Measurements from ENCODE around the gene SLC5A3. TPM values are rescaled to one million over a fixed set of nuclear protein-coding genes. Genes with fewer than 3 reads are reported as not detected.

The SLC5A3 gene
- 44.2 TPM for polyA plus RNA-seq
- long read RNA-seq, donor 1, full-length matches to known transcripts = 8 of 8 reads
- long read RNA-seq, donor 1, partial matches to known transcripts = 0 of 8 reads
- long read RNA-seq, donor 1, other reads (novel, unspliced or antisense) = 0 of 8 reads
- long read RNA-seq, donor 2, full-length matches to known transcripts = 17 of 17 reads
- long read RNA-seq, donor 2, partial matches to known transcripts = 0 of 17 reads
- long read RNA-seq, donor 2, other reads (novel, unspliced or antisense) = 0 of 17 reads
- long read RNA-seq, donor 3, full-length matches to known transcripts = 20 of 20 reads
- long read RNA-seq, donor 3, partial matches to known transcripts = 0 of 20 reads
- long read RNA-seq, donor 3, other reads (novel, unspliced or antisense) = 0 of 20 reads
- long read RNA-seq, donor 4, full-length matches to known transcripts = 5 of 5 reads
- long read RNA-seq, donor 4, partial matches to known transcripts = 0 of 5 reads
- long read RNA-seq, donor 4, other reads (novel, unspliced or antisense) = 0 of 5 reads
- long read RNA-seq, donor 5 = 0 reads
- long read RNA-seq, donor 6, full-length matches to known transcripts = 17 of 17 reads
- long read RNA-seq, donor 6, partial matches to known transcripts = 0 of 17 reads
- long read RNA-seq, donor 6, other reads (novel, unspliced or antisense) = 0 of 17 reads
- long read RNA-seq, donor 7, full-length matches to known transcripts = 2 of 2 reads
- long read RNA-seq, donor 7, partial matches to known transcripts = 0 of 2 reads
- long read RNA-seq, donor 7, other reads (novel, unspliced or antisense) = 0 of 2 reads
- long read RNA-seq, donor 8, full-length matches to known transcripts = 23 of 23 reads
- long read RNA-seq, donor 8, partial matches to known transcripts = 0 of 23 reads
- long read RNA-seq, donor 8, other reads (novel, unspliced or antisense) = 0 of 23 reads
- long read RNA-seq, donor 9, full-length matches to known transcripts = 6 of 6 reads
- long read RNA-seq, donor 9, partial matches to known transcripts = 0 of 6 reads
- long read RNA-seq, donor 9, other reads (novel, unspliced or antisense) = 0 of 6 reads
- long read RNA-seq, donor 10, full-length matches to known transcripts = 15 of 15 reads
- long read RNA-seq, donor 10, partial matches to known transcripts = 0 of 15 reads
- long read RNA-seq, donor 10, other reads (novel, unspliced or antisense) = 0 of 15 reads
- long read RNA-seq, donor 11, full-length matches to known transcripts = 15 of 15 reads
- long read RNA-seq, donor 11, partial matches to known transcripts = 0 of 15 reads
- long read RNA-seq, donor 11, other reads (novel, unspliced or antisense) = 0 of 15 reads

DNA sequence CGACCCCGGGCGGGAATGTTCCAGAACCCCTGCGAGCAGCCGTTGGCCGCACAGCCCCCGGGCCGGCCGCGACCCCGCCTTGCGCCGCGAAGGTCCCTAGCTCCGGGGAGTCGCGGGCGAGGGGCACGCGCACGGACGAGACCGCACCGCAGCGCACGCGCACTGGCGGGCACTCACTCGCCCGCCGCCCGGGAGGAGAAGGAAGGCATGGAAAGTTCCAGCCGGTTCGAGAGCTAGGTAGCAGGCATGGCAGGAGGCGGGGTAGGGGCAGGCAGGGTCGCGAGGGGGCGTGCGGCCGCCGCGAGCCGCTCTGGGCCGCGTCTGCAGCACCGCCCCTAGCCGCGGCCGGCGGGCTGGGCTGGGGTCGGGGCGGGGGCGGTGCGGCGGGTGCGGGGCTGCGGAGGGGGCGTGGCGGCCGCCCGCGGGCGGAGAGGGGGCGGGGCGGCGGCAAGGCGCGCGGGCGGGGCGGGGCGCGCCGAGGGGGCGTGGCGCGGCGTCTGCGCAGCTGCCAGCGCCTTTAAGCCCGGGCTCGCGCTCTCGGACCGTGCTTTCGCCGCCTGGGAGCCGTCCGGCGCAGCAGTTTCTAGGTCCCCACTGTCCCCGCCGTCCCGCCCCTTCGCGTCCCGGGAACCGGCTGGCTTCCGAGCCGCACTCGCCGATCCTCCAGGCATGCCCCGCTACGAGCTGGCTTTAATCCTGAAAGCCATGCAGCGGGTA, at the start of gene SLC5A3, which contains the start of gene MRPS6:
SLC5A3 (plus strand) TSS at position 547 of the 717 bp plus-strand sequence. CDS start 21,621 bp downstream, outside the sequence.
MRPS6 (plus strand) TSS at position 547 of the 717 bp plus-strand sequence; CDS start at position 670, 123 bp downstream.
- H3K4me1 ChIP-seq (ENCODE audit: control insufficient read depth, insufficient read depth, low read length) = peaks cover 6% of the 10 kb centered on the region
- peak; percentile 86 to 89 for DNase-seq
- WGBS (ENCODE audit: insufficient coverage, low lambda C conversion rate) = no CpG with 5 or more reads among the region's 104 CpGs
- no peaks in the 10 kb centered on the region for H3K27me3 ChIP-seq (ENCODE audit: control insufficient read depth, insufficient read depth, low read length)
- peak within 1 kb of the TSS; percentile 79 for H3K4me3 ChIP-seq (ENCODE audit: low read length)
- no peaks in the 10 kb centered on the region for H3K36me3 ChIP-seq (ENCODE audit: control insufficient read depth, insufficient read depth, low read length)
- no peaks in the 10 kb centered on the region for H3K9me3 ChIP-seq (ENCODE audit: control insufficient read depth, low read depth, low read length)
- peak within 1 kb of the TSS; percentile 87 for H3K27ac ChIP-seq (ENCODE audit: low read length)

DNA sequence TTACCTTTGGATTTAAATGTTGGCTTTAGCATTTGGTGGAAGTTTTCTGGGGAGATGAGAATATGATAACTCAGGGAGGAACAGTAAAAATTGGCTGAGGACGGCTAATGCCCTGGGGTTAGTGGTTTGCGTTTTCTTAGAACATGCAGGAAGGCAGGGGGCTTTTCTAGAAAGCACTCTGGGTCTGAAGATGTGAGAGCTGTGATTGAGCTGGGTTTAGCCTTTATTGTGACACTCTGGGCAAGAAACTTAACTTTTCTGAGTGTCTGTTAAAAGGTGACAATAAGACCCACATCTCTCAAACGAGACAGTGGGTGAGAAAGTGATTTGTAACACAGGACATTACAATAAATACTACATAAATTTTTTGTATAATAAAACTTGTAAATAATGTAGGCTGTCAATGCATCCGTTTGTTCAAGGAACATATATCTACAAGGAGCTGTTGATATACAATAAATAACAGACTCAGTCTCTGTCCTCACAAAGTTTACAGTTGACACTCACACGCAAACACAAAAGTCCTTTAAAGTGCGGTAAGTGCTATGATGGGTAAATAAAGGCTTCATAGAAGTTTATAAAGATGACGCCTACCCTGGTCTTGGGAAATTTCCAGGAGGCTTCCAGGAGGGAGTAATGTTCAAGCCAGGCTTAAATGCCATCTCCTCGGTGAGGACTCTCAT, 49.5 kb upstream of the SLC5A3 start:
- no peak for DNase-seq
- WGBS (ENCODE audit: insufficient coverage, low lambda C conversion rate) = 67% methylated on average over 5 of the region's 8 CpGs
- no peak overlapping the region for H3K27ac ChIP-seq (ENCODE audit: low read length)

DNA sequence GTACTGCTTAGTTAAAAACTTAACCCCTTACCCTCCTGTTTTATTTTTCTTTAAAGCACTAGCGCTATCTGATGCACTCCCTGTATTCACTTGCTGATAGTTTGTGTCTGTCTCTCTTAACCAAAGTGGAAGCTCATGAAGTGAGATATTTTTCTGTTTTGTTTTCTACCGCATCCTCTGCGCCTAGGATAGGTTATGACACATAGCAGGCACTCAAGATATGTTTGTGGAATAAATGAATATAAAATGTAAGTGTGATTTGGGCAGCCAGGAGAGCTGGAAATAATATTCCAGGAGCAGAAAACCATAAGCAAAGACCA, 49.0 kb upstream of the SLC5A3 start:
- 100% methylated on average over 1 of the region's 3 CpGs for WGBS (ENCODE audit: insufficient coverage, low lambda C conversion rate)
- no peak for DNase-seq
- no peak overlapping the region for H3K27ac ChIP-seq (ENCODE audit: low read length)
- H3K36me3 ChIP-seq (ENCODE audit: control insufficient read depth, insufficient read depth, low read length) = no peaks in the 10 kb centered on the region
- H3K9me3 ChIP-seq (ENCODE audit: control insufficient read depth, low read depth, low read length) = no peaks in the 10 kb centered on the region
- H3K4me1 ChIP-seq (ENCODE audit: control insufficient read depth, insufficient read depth, low read length) = peaks cover 17% of the 10 kb centered on the region
- no peak overlapping the region for H3K4me3 ChIP-seq (ENCODE audit: low read length)
- no peaks in the 10 kb centered on the region for H3K27me3 ChIP-seq (ENCODE audit: control insufficient read depth, insufficient read depth, low read length)

More for the DNA sequence above, 49.5 kb upstream of the SLC5A3 start:
- Histone ChIP-seq H3K27me3 (ENCODE audit: control insufficient read depth, insufficient read depth, low read length) (no peaks in the 10 kb centered on the region), H3K36me3 (ENCODE audit: control insufficient read depth, insufficient read depth, low read length) (no peaks in the 10 kb centered on the region), H3K4me3 (ENCODE audit: low read length) (no peak overlapping the region), H3K4me1 (ENCODE audit: control insufficient read depth, insufficient read depth, low read length) (peaks cover 17% of the 10 kb centered on the region), H3K9me3 (ENCODE audit: control insufficient read depth, low read depth, low read length) (no peaks in the 10 kb centered on the region)

DNA sequence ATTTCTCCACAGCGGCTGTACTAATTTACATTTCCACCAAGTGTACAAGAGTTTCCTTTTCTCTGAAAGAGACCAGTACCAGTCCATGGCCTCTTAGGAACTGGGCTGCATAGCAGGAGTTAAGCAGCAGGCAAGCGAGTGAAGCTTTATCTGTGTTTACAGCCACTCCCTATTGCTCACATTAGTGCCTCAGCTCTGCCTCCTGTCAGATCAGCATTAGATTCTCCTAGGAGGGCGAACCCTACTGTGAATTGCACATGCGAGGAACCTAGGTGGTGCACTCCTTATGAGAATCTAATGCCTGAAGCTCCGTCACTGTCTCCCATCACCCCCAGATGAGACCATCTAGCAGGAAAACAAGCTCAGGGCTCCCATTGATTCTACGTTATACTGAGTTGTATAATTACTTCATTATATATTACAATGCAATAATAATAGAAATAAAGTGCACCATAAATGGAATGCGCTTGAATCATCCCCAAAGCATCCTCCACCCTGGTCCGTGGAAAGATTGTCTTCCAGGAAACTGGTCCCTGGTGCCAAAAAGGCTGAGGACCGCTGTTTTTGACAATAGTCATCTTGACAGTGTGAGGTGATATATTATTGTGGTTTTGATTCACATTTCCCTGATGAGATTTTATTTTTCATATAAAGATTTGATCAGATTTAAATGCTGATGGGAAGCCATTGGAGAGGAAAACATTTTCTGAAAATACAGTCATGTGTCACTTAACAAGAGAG, 45.5 kb upstream of the SLC5A3 start:
- Histone ChIP-seq H3K4me3 (ENCODE audit: low read length) (no peak overlapping the region), H3K36me3 (ENCODE audit: control insufficient read depth, insufficient read depth, low read length) (no peaks in the 10 kb centered on the region), H3K27ac (ENCODE audit: low read length) (no peak overlapping the region), H3K4me1 (ENCODE audit: control insufficient read depth, insufficient read depth, low read length) (peaks cover 16% of the 10 kb centered on the region), H3K27me3 (ENCODE audit: control insufficient read depth, insufficient read depth, low read length) (no peaks in the 10 kb centered on the region), H3K9me3 (ENCODE audit: control insufficient read depth, low read depth, low read length) (no peaks in the 10 kb centered on the region)
- WGBS (ENCODE audit: insufficient coverage, low lambda C conversion rate) = no CpG with 5 or more reads among the region's 9 CpGs
- DNase-seq = peak; percentile 51 to 57

DNA sequence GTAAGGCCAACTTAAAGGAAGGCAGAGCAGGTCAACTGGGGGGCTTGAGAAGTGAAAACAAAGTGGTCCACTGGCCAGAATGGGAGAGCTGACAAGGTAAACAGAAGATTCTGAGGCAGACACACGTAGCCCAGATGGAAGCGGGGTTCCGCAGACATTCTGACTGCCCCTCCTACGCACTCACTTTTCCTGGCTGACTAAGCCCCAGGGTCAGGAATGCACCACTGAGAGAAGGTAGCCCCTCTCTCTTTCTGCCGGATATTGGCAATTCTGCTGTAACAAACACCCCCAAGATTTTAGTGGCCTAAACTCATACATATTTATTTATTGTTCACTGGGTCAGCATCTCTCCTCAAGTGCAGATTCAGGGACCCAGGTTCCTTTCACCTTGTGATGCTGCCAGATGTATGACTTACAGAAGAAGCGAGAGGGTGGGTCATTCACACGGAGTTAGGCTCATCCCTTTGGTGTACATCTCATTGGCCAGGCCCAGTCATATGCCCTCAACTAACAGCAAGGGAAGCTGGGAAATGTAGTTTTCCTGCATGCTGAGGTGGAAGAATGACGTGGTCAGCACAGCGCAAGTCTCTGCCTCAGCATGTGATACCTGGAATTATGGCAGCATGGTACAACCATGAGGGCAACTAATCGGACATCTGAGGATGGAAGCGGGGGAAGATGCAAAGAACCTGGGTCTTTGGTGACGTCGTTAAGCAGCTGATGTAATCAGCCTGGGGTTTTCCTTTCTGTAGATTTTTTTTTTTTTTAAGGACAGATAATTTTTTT, 43.4 kb upstream of the SLC5A3 start:
- no peaks in the 10 kb centered on the region for H3K36me3 ChIP-seq (ENCODE audit: control insufficient read depth, insufficient read depth, low read length)
- 70% methylated on average over 2 of the region's 13 CpGs for WGBS (ENCODE audit: insufficient coverage, low lambda C conversion rate)
- no peaks in the 10 kb centered on the region for H3K27me3 ChIP-seq (ENCODE audit: control insufficient read depth, insufficient read depth, low read length)
- DNase-seq = peak; percentile 71 to 75
- no peak overlapping the region for H3K4me3 ChIP-seq (ENCODE audit: low read length)
- peaks cover 9% of the 10 kb centered on the region for H3K4me1 ChIP-seq (ENCODE audit: control insufficient read depth, insufficient read depth, low read length)
- no peak overlapping the region for H3K27ac ChIP-seq (ENCODE audit: low read length)
- H3K9me3 ChIP-seq (ENCODE audit: control insufficient read depth, low read depth, low read length) = no peaks in the 10 kb centered on the region

DNA sequence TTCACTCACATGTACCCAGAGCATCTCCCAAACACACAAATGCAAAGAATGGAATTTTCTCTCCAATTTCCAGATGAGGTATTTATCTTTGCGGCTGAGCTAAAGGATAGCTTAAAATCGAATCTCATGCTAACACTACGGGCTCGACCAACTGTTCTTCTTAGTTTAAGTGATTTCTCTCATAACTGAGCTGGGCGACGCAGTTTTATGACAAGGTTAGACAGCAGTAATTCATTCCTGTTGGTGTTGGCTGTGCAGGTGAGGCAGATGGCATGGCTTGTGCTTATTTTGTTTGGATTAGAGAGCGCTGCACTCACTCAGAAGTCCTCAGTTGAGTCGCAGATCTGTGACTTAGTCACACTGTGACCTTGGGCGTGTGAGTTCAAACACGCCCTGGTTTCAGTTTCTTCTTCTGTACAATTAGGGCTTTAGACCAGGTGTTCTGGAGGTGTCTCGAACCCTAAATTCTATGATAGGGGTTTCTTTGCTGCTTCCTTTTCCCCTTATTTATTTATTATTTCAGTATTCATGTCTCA, 41.5 kb upstream of the SLC5A3 start:
- WGBS (ENCODE audit: insufficient coverage, low lambda C conversion rate) = 52% methylated on average over 3 of the region's 11 CpGs
- H3K36me3 ChIP-seq (ENCODE audit: control insufficient read depth, insufficient read depth, low read length) = no peaks in the 10 kb centered on the region
- H3K4me3 ChIP-seq (ENCODE audit: low read length) = no peak overlapping the region
- H3K27me3 ChIP-seq (ENCODE audit: control insufficient read depth, insufficient read depth, low read length) = no peaks in the 10 kb centered on the region
- no peaks in the 10 kb centered on the region for H3K9me3 ChIP-seq (ENCODE audit: control insufficient read depth, low read depth, low read length)
- peak; percentile 53 to 79 for DNase-seq
- H3K4me1 ChIP-seq (ENCODE audit: control insufficient read depth, insufficient read depth, low read length) = peaks cover 10% of the 10 kb centered on the region
- peak overlapping the region; percentile 14 for H3K27ac ChIP-seq (ENCODE audit: low read length)

DNA sequence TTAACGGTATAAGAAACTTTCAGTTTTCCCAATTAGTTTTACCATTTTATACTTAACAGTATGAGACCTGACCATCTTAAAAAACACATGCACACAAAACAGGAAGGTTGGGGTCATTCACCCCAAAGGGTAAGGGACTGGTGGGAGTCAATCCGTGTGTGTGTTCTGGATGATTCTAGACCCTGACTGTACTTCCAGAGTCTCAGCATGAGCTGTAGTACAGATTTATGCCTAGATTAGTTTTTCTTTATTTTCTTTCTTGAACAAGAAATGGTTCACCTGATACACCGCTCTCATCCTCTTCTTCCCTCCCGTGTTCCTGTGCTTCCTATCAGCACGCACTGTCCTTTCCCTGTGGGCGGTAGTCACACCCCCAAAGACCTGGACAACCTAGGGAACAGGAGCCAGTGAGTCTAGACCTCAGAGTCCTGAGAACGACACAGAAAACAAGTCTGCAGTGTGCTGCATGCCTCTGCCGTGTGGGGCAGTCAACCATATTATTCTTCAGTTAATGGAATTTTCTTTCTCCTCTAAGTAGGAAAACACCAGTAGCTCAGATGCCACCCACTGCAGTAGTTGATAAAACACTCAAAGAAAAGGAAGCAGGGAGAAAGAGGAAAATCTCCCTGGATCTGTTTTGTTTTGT, 38.9 kb upstream of the SLC5A3 start:
- no peaks in the 10 kb centered on the region for H3K36me3 ChIP-seq (ENCODE audit: control insufficient read depth, insufficient read depth, low read length)
- WGBS (ENCODE audit: insufficient coverage, low lambda C conversion rate) = no CpG with 5 or more reads among the region's 8 CpGs
- no peak overlapping the region for H3K4me3 ChIP-seq (ENCODE audit: low read length)
- H3K4me1 ChIP-seq (ENCODE audit: control insufficient read depth, insufficient read depth, low read length) = peaks cover 7% of the 10 kb centered on the region
- no peaks in the 10 kb centered on the region for H3K27me3 ChIP-seq (ENCODE audit: control insufficient read depth, insufficient read depth, low read length)
- no peaks in the 10 kb centered on the region for H3K9me3 ChIP-seq (ENCODE audit: control insufficient read depth, low read depth, low read length)
- H3K27ac ChIP-seq (ENCODE audit: low read length) = no peak overlapping the region
- no peak for DNase-seq
